Liver (tissue), 3 donors: ENCODE data around the gene SKAP2.

Experiments
- CTCF ChIP-seq: fragments of 150-350 bp; IDR thresholded peaks from 2 replicates; pipeline ENCODE4 v1.5.1; 2017; ENCODE audit warnings: improper control_type of control experiment, low read depth, low read length; ENCODE audit not compliant: missing input control
- FOXA1 ChIP-seq: IDR thresholded peaks from 2 replicates; pipeline ENCODE4 v1.6.1; 2016; ENCODE audit warnings: antibody characterized with exemption
- GABPA ChIP-seq, 2 donors: IDR thresholded peaks in 1 of 2; conservative IDR thresholded peaks in 1 of 2; 2 replicates each; pipeline ENCODE4 v1.6.1; 2016; ENCODE audit warnings: antibody characterized with exemption in 2 of 2, mild to moderate bottlenecking in 1 of 2, moderate library complexity in 1 of 2
- JUND ChIP-seq, 2 donors: IDR thresholded peaks; 2 replicates each; pipeline ENCODE4 v1.6.1; 2016; ENCODE audit warnings: antibody characterized with exemption in 2 of 2
- MAX ChIP-seq: IDR thresholded peaks from 2 replicates; pipeline ENCODE4 v1.6.1; 2016; ENCODE audit warnings: antibody characterized with exemption
- RAD21 ChIP-seq, 2 donors: IDR thresholded peaks; 2 replicates each; pipeline ENCODE4 v1.6.1; 2016; ENCODE audit warnings: antibody characterized with exemption in 2 of 2, mild to moderate bottlenecking in 2 of 2
- RXRA ChIP-seq, 2 donors: IDR thresholded peaks; 2 replicates each; pipeline ENCODE4 v1.6.1; 2017 to 2018; ENCODE audit warnings: antibody characterized with exemption in 2 of 2, mild to moderate bottlenecking in 1 of 2
- SP1 ChIP-seq: IDR thresholded peaks from 2 replicates; pipeline ENCODE4 v1.6.1; 2018; ENCODE audit warnings: antibody characterized with exemption, mild to moderate bottlenecking
- TAF1 ChIP-seq: conservative IDR thresholded peaks from 2 replicates; pipeline ENCODE4 v1.6.1; 2016; ENCODE audit warnings: antibody characterized with exemption, mild to moderate bottlenecking
- YY1 ChIP-seq: IDR thresholded peaks from 2 replicates; pipeline ENCODE4 v1.6.1; 2016; ENCODE audit warnings: antibody characterized with exemption, mild to moderate bottlenecking
- ZBTB33 ChIP-seq: IDR thresholded peaks from 2 replicates; pipeline ENCODE4 v1.6.1; 2016; ENCODE audit warnings: antibody characterized with exemption
- TF ChIP-seq, protein P1 (sequence below): IDR thresholded peaks from 2 replicates; pipeline ENCODE4 v1.6.1; 2016; ENCODE audit warnings: antibody characterized with exemption
- donor health status: healthy.
- donor health status: healthy.

DNA sequence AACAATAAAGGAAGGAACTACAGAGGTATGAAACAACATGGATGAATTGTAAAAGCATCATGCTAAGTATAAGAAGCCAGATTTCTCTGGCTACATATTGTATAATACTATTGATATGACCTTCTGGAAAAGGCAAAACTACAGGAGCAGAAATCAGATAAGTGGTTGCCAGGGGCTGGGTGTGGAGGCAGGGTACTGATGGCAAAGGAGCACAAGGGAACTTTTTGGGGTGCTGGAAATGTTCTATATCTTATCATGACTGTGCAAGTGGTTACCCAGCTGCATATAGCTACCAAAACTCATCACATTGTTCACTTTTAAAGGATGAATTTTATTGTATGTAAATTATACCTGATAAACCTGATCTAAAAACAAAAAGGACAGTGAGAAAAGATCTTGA, 72.4 kb downstream of the SKAP2 start:
- no peak for TF ChIP-seq RAD21 (IDR thresholded peaks at IDR 0.05)
- TF ChIP-seq ZBTB33, result no peak
- TF ChIP-seq CTCF, result no peak
- TF ChIP-seq TAF1, result no peak
- no peak for TF ChIP-seq FOXA1
- no peak for TF ChIP-seq GABPA (IDR thresholded peaks at IDR 0.05 in 1 of 2, conservative IDR thresholded peaks at IDR 0.05 in 1 of 2)
- no peak for TF ChIP-seq MAX
- no peak for TF ChIP-seq JUND (IDR thresholded peaks at IDR 0.05)
- TF ChIP-seq, protein P1, sequence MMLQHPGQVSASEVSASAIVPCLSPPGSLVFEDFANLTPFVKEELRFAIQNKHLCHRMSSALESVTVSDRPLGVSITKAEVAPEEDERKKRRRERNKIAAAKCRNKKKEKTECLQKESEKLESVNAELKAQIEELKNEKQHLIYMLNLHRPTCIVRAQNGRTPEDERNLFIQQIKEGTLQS, result no peak
- no peak for TF ChIP-seq RXRA (IDR thresholded peaks at IDR 0.05)
- TF ChIP-seq YY1, result no peak
- no peak for TF ChIP-seq SP1
